Right lobe of liver (tissue), 6 donors: ENCODE data around the gene MYH14. TPM values are rescaled to one million over a fixed set of nuclear protein-coding genes. Genes with fewer than 3 reads are reported as not detected.

ENCODE experiments used
- ATAC-seq, 4 donors: fragments of 200-7000 bp; cut with Tn5 transposase; one replicate each; pipeline ENCODE4 v1.9.1; 2020; ENCODE audit warnings: mild to moderate bottlenecking in 4 of 4, moderate library complexity in 4 of 4
- DNase-seq, 3 donors: peaks; one replicate each; pipeline ENCODE4 v3.0.0-alpha.2; 2020
- H3K27ac ChIP-seq, 3 donors: fragments of 200-600 bp; one replicate each; pipeline ENCODE4 v1.8.0; 2022
- H3K27me3 ChIP-seq, 2 donors: fragments of 200-600 bp; one replicate each; pipeline ENCODE4 v1.8.0; 2022
- H3K36me3 ChIP-seq, 4 donors: fragments of 200-600 bp; sonication (generic) in 1 of 4; one replicate each; pipeline versions ENCODE4 v1.5.1 to v1.8.0; 2017 to 2022; ENCODE audit warnings: control low read depth in 1 of 4
- H3K4me1 ChIP-seq, 4 donors: fragments of 200-600 bp; sonication (generic) in 1 of 4; one replicate each; pipeline versions ENCODE4 v1.5.1 to v1.8.0; 2017 to 2022; ENCODE audit warnings: control low read depth in 1 of 4
- H3K4me3 ChIP-seq, 3 donors: fragments of 200-600 bp; one replicate each; pipeline ENCODE4 v1.8.0; 2022
- H3K9me3 ChIP-seq, 4 donors: fragments of 200-600 bp; sonication (generic) in 1 of 4; one replicate each; pipeline versions ENCODE4 v1.5.1 to v1.8.0; 2017 to 2022; ENCODE audit warnings: control low read depth in 1 of 4
- POLR2A ChIP-seq: fragments of 450-650 bp; IDR thresholded peaks from one replicate; pipeline ENCODE4 v1.6.1; 2017; ENCODE audit warnings: antibody characterized with exemption, mild to moderate bottlenecking
- WGBS: methylation state at CpG from one replicate; pipeline ENCODE4 v1.1.6; 2018; ENCODE audit warnings: low coverage, low lambda C conversion rate; ENCODE audit not compliant: insufficient coverage; ENCODE audit errors: missing lambda C conversion rate; 5-methylcytosine and 5-hydroxymethylcytosine counted together
- intact Hi-C, 2 donors: fragments of 100-400 bp; cut with DNase I; formaldehyde crosslinking; loops; one replicate each; pipeline versions ENCODE4 v1.11.2 to v1.14.1; 2022
- total RNA-seq, 6 experiments: library from RNA; depleted of rRNA in 2 of 6; stranded (reverse); fragments of >200 nt in 2 of 6; fragmentation: NEBNext Ultra II Directional in 3 of 6; extraction: Animal tissue kit (Norgen Biotek cat#: 25700) in 3 of 6; gene quantifications; one replicate each; pipeline versions ENCODE4 v1.1.0 to v1.2.4, GENCODE V29; 2016 to 2023
- TF ChIP-seq, protein P1 (sequence below), 4 donors: fragments of 200-600 bp in 3 of 4; fragments of 450-650 bp in 1 of 4; IDR thresholded peaks; one replicate each; pipeline versions ENCODE4 v1.5.1 to v1.8.0; 2016 to 2022; ENCODE audit warnings: antibody characterized with exemption in 4 of 4, mild to moderate bottlenecking in 2 of 4
- donor health status: DM: no; HTN: yes; CAD: no.
- donor health status: DM: no; HTN: no; CAD: no.
- donor health status: DM: no; HTN: no; CAD: no.
- donor health status: DM: no; HTN: yes; CAD: no.
- donor health status: DM: no; HTN: yes; CAD: no.

Gene MYH14
- total RNA-seq, 6 experiments from 2014 or later = 49.1 to 89.0 (median 65.8) TPM

DNA sequence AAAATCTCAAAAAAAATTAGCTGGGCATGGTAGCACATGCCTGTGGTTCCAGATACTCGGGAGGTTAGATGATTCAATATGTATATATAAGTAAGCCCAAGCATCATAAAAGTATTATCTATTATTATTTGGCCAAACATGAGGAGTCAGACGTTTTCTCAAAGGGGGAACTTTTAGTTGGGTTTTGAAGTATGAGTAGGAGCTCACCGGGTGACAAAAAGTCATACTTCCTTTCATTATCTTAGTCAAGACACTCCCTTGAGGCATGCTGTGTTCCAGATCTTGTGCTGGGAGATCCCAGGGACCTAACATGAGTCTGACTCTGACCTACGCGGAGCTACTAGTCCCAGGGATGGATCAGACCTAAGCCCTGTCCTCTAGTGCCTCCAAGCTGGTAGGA, 8.2 kb upstream of the MYH14 start:
- no peaks in the 10 kb centered on the region for H3K27me3 ChIP-seq
- intact Hi-C loops = no loop called here
- 36% methylated on average over 4 of the region's 5 CpGs for WGBS
- no peaks in the 10 kb centered on the region for H3K9me3 ChIP-seq
- H3K4me3 ChIP-seq = no peak overlapping the region
- no peak for DNase-seq
- no peak overlapping the region for H3K27ac ChIP-seq
- ATAC-seq = no peak
- peaks cover 0 to 7% (median 0%) of the 10 kb centered on the region in 4 donors for H3K4me1 ChIP-seq
- TF ChIP-seq, protein P1, sequence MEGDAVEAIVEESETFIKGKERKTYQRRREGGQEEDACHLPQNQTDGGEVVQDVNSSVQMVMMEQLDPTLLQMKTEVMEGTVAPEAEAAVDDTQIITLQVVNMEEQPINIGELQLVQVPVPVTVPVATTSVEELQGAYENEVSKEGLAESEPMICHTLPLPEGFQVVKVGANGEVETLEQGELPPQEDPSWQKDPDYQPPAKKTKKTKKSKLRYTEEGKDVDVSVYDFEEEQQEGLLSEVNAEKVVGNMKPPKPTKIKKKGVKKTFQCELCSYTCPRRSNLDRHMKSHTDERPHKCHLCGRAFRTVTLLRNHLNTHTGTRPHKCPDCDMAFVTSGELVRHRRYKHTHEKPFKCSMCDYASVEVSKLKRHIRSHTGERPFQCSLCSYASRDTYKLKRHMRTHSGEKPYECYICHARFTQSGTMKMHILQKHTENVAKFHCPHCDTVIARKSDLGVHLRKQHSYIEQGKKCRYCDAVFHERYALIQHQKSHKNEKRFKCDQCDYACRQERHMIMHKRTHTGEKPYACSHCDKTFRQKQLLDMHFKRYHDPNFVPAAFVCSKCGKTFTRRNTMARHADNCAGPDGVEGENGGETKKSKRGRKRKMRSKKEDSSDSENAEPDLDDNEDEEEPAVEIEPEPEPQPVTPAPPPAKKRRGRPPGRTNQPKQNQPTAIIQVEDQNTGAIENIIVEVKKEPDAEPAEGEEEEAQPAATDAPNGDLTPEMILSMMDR (IDR thresholded peaks at IDR 0.05) = no peak
- no peak for TF ChIP-seq POLR2A
- no peaks in the 10 kb centered on the region for H3K36me3 ChIP-seq

DNA sequence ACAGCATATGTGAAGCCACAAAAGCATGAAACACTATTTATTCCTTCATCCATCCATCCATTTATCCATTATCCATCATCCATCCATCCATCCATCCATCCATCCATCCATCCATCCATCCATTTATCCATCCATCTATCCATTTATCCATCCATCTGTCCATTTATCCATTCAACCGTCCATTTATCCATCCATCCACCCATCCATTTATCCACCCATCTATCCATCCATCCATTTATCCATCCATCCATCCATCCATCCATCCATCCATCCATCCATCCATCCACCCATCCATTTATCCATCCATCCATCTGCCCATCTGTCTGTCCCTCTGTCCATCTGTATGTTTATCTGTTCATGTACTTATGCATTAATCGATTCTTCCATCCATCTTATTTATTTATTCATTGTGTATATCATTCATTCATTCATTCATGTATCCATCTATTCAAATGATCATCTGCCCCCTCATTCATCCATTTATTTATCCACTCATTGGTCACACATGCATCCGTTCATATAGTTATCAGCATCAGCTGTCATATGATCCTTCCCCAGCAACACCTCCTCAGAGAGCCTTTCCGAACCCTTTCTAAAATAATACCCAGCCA, 7.0 kb upstream of the MYH14 start:
- ATAC-seq (no peak), DNase-seq (no peak)
- H3K27ac ChIP-seq = no peak overlapping the region
- no peak overlapping the region for H3K4me3 ChIP-seq
- no peaks in the 10 kb centered on the region for H3K9me3 ChIP-seq
- H3K36me3 ChIP-seq = no peaks in the 10 kb centered on the region
- peaks cover 0 to 7% (median 0%) of the 10 kb centered on the region in 4 donors for H3K4me1 ChIP-seq
- intact Hi-C loops = no loop called here
- H3K27me3 ChIP-seq = no peaks in the 10 kb centered on the region
- 72% methylated on average over 4 of the region's 4 CpGs for WGBS
- no peak for TF ChIP-seq POLR2A
- TF ChIP-seq, protein P1 (IDR thresholded peaks at IDR 0.05) = no peak

DNA sequence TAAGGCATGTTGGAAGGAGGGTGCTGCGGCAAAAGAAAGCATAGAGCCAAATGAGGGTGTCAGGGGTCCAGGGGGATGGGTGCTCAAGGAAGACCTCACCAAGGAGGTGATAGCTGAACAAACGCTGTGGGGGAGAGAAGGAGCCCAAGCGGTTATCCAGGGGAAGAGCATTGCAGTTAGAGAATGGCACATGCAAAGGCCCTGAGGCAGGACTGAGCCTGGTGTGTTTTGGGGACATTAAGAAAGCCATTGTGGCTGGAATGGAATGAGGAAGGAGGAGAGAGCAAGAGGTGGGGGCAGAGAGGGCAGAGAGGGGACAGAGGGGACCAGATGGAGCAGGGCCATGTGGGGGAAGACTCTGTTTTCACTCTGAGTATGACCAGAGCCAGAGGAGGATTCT, 6.1 kb upstream of the MYH14 start:
- no peak for TF ChIP-seq POLR2A
- TF ChIP-seq, protein P1 (IDR thresholded peaks at IDR 0.05) = no peak
- Histone ChIP-seq H3K4me3 (no peak overlapping the region), H3K9me3 (no peaks in the 10 kb centered on the region), H3K4me1 (peaks cover 0 to 7% (median 0%) of the 10 kb centered on the region in 4 donors), H3K27ac (no peak overlapping the region), H3K27me3 (no peaks in the 10 kb centered on the region), H3K36me3 (no peaks in the 10 kb centered on the region)
- no peak for ATAC-seq
- DNase-seq = no peak
- intact Hi-C loops = no loop called here
- WGBS = 65% methylated on average over 3 of the region's 3 CpGs

DNA sequence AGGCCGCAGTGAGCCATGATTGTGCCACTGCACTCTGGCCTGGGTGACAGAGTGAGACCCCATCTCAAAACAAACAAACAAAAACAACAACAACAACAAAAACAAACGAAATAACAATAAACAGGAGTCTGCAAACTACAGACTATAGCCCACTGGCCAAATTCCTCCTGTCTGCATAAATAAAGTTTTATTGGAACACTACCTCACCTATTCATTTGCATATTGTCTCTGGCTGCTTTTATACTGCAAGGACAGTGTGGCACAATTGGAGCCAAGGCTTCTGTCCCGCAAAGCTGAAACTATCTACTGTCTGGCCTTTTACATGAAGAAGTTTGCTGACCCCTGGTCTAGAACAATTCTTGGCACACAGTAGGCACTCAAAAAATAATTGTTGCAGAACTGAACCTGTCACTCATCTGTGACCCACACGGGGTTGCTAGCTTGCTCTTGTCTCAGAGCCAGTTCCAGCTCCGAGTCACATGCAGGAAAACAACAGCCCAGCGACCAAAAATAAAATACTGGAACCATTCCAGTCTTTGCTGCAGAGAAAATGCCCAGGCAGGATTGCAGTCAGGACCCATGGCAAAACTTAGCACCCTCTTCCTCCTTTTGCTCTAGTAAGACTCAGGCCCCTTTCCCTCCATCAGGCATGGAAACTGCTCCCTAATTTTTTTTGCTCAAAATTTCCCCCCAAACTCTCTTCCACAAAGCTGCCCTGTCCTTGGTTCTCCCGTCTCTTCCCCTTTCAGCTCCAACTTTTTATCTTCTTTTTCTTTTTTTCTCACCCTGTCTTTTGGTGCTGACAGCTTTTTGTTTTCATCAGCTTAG, 4.8 kb upstream of the MYH14 start:
- H3K36me3 ChIP-seq = no peaks in the 10 kb centered on the region
- no peaks in the 10 kb centered on the region for H3K27me3 ChIP-seq
- intact Hi-C loops = no loop called here
- no peak overlapping the region for H3K4me3 ChIP-seq
- H3K4me1 ChIP-seq = peaks cover 0 to 7% (median 2%) of the 10 kb centered on the region in 4 donors
- no peak for ATAC-seq
- H3K9me3 ChIP-seq = no peaks in the 10 kb centered on the region
- TF ChIP-seq POLR2A = no peak
- TF ChIP-seq, protein P1 (IDR thresholded peaks at IDR 0.05) = no peak
- 26% methylated on average over 7 of the region's 7 CpGs for WGBS
- H3K27ac ChIP-seq = no peak overlapping the region
- no peak for DNase-seq
